K562 (cell line): ENCODE results near the gene CISD3. TPM values are rescaled to one million over a fixed set of nuclear protein-coding genes. Genes with fewer than 3 reads are reported as not detected.

Experiments used
- C11orf30 ChIP-seq: fragments of 450-650 bp; IDR thresholded peaks from 2 replicates; pipeline ENCODE4 v1.6.1; 2016; ENCODE audit warnings: low read depth, mild to moderate bottlenecking
- CBFA2T2 ChIP-seq: fragments of 450-650 bp; conservative IDR thresholded peaks from 2 replicates; pipeline ENCODE4 v1.6.1; 2017; ENCODE audit warnings: mild to moderate bottlenecking
- CC2D1A ChIP-seq: fragments of 450-650 bp; IDR thresholded peaks from 2 replicates; pipeline ENCODE4 v1.6.1; 2017; ENCODE audit warnings: mild to moderate bottlenecking
- CEBPB ChIP-seq: fragments of 450-650 bp; IDR thresholded peaks from 2 replicates; pipeline ENCODE4 v1.6.1; 2016; ENCODE audit warnings: missing genetic modification characterization, missing compliant biosample characterization
- HDAC2 ChIP-seq: fragments of 450-650 bp; IDR thresholded peaks from 2 replicates; pipeline ENCODE4 v1.6.1; 2016; ENCODE audit warnings: mild to moderate bottlenecking
- MEF2A ChIP-seq: IDR thresholded peaks from 2 replicates; pipeline ENCODE4 v1.6.1; 2011; ENCODE audit warnings: low read depth, mild to moderate bottlenecking, low read length, moderate library complexity; ENCODE audit not compliant: control insufficient read depth
- NFIX ChIP-seq: fragments of 250-450 bp; sonication (Bioruptor Pico); IDR thresholded peaks from 2 replicates; pipeline ENCODE4 v1.4.0; 2020; ENCODE audit warnings: low read depth, mild to moderate bottlenecking, moderate library complexity
- NUFIP1 ChIP-seq: fragments of 450-650 bp; IDR thresholded peaks from 2 replicates; pipeline ENCODE4 v1.6.1; 2018; ENCODE audit not compliant: partially characterized antibody
- PTRF ChIP-seq: fragments of 450-650 bp; IDR thresholded peaks from 2 replicates; pipeline ENCODE4 v1.6.1; 2016; ENCODE audit warnings: mild to moderate bottlenecking, missing genetic modification characterization, missing compliant biosample characterization
- RBM34 ChIP-seq: fragments of 200-400 bp; formaldehyde crosslinking; IDR thresholded peaks from 2 replicates; pipeline ENCODE4 v1.6.1; 2018; ENCODE audit warnings: low read length, borderline replicate concordance; ENCODE audit not compliant: insufficient read depth
- SMAD3 ChIP-seq: fragments of 450-650 bp; formaldehyde crosslinking; conservative IDR thresholded peaks from 2 replicates; pipeline ENCODE4 v1.4.0; 2020; ENCODE audit warnings: mild to moderate bottlenecking
- SNIP1 ChIP-seq: fragments of 450-650 bp; IDR thresholded peaks from 2 replicates; pipeline ENCODE4 v1.7.1; 2017; ENCODE audit warnings: low read depth, mild to moderate bottlenecking
- XRCC4 ChIP-seq: IDR thresholded peaks from one replicate; pipeline ENCODE4 v1.6.1; 2011; ENCODE audit not compliant: insufficient read depth, insufficient read length; ENCODE audit errors: extremely low read depth
- polyA plus RNA-seq, 8 experiments: library from polyadenylated mRNA; depleted of rRNA in 4 of 8; stranded (reverse) in 5 of 8; unstranded in 3 of 8; fragments of >200 nt; fragmentation: Nextera tagmentation in 2 of 8; fragmentation: Illumina TruSeq in 1 of 8; extraction: Ambion mirVana in 2 of 8; extraction: Trizol in 1 of 8; gene quantifications; 2 replicates each; pipeline versions ENCODE4 v1.2.1 to v1.2.3, GENCODE V29; 2011 to 2014; ENCODE audit warnings: inconsistent platforms in 1 of 8, missing spikeins in 1 of 8
- total RNA-seq, 7 experiments: library from RNA; depleted of rRNA in 6 of 7; stranded (reverse); fragments of >200 nt in 6 of 7; fragmentation: Illumina TruSeq in 2 of 7; extraction: Trizol in 2 of 7; gene quantifications; 2 replicates each; pipeline versions ENCODE4 v1.2.1 to v1.2.3, GENCODE V29; 2011 to 2021; ENCODE audit warnings: low replicate concordance in 1 of 7
- TF ChIP-seq, protein P1 (sequence below): sonication (generic); formaldehyde crosslinking; IDR thresholded peaks from 2 replicates; pipeline ENCODE4 v1.9.0; 2022; ENCODE audit warnings: mild to moderate bottlenecking, missing genetic modification reagents
- TF ChIP-seq, protein P2 (sequence below): sonication (generic); formaldehyde crosslinking; IDR thresholded peaks from 2 replicates; pipeline ENCODE4 v1.8.1; 2023; ENCODE audit warnings: mild to moderate bottlenecking, missing genetic modification reagents

Gene CISD3
- total and polyA plus RNA-seq, 9 of the 15 experiments (the other 6 are each of a cell fraction or from before 2014, with no cell fraction given): 5.0 to 60.7 (median 15.7) TPM

- TF ChIP-seq, protein P1, sequence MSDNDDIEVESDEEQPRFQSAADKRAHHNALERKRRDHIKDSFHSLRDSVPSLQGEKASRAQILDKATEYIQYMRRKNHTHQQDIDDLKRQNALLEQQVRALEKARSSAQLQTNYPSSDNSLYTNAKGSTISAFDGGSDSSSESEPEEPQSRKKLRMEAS: no peak
- TF ChIP-seq PTRF (tag) (no peak; the same call in 1 of the 2 replicates), SMAD3 (no peak), CC2D1A (no peak), SNIP1 (no peak), CBFA2T2 (no peak), XRCC4 (no peak), NUFIP1 (no peak), NFIX (CRISPR knock-in tag) (no peak), RBM34 (no peak), HDAC2 (no peak; the same call in 1 of the 2 replicates), MEF2A (no peak), CEBPB (tag) (no peak), C11orf30 (peak; percentile 47)
- TF ChIP-seq, protein P2, sequence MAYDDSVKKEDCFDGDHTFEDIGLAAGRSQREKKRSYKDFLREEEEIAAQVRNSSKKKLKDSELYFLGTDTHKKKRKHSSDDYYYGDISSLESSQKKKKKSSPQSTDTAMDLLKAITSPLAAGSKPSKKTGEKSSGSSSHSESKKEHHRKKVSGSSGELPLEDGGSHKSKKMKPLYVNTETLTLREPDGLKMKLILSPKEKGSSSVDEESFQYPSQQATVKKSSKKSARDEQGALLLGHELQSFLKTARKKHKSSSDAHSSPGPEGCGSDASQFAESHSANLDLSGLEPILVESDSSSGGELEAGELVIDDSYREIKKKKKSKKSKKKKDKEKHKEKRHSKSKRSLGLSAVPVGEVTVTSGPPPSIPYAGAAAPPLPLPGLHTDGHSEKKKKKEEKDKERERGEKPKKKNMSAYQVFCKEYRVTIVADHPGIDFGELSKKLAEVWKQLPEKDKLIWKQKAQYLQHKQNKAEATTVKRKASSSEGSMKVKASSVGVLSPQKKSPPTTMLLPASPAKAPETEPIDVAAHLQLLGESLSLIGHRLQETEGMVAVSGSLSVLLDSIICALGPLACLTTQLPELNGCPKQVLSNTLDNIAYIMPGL: no peak
These were observed 28.5 kb upstream of the CISD3 start (continued) for GRCh38 chr17:38701504-38702165.
